K562 (cell line): ENCODE data around the gene IDS. TPM values are rescaled to one million over a fixed set of nuclear protein-coding genes. Genes with fewer than 3 reads are reported as not detected.

Experiments
- ADNP ChIP-seq: fragments of 200-800 bp; sonication (Bioruptor generic); IDR thresholded peaks from 2 replicates; pipeline ENCODE4 v1.6.1; 2016; ENCODE audit warnings: missing genetic modification characterization, missing compliant biosample characterization
- BRF2 ChIP-seq: IDR thresholded peaks from 3 replicates; pipeline ENCODE4 v1.6.1; 2011; ENCODE audit warnings: borderline replicate concordance, mild to moderate bottlenecking; ENCODE audit not compliant: insufficient read length, insufficient read depth
- DMBX1 ChIP-seq: fragments of 250-450 bp; sonication (Bioruptor Pico); IDR thresholded peaks from 2 replicates; pipeline ENCODE4 v1.8.0; 2022; ENCODE audit warnings: inconsistent platforms, mild to moderate bottlenecking, moderate library complexity, borderline replicate concordance
- ETV1 ChIP-seq: fragments of 450-650 bp; conservative IDR thresholded peaks from 2 replicates; pipeline ENCODE4 v1.6.1; 2016; ENCODE audit warnings: missing genetic modification characterization, control low read depth, low read depth, missing compliant biosample characterization
- FOXA1 ChIP-seq: fragments of 450-650 bp; IDR thresholded peaks from 2 replicates; pipeline ENCODE4 v1.6.1; 2016; ENCODE audit warnings: mild to moderate bottlenecking, borderline replicate concordance
- FOXK1 ChIP-seq: sonication (generic); formaldehyde crosslinking; IDR thresholded peaks from 2 replicates; pipeline ENCODE4 v1.8.0; 2022; ENCODE audit warnings: missing genetic modification reagents, mild to moderate bottlenecking, borderline replicate concordance
- HEY1 ChIP-seq: fragments of 250-450 bp; sonication (Bioruptor Pico); IDR thresholded peaks from 2 replicates; pipeline ENCODE4 v1.5.0; 2020; ENCODE audit warnings: mild to moderate bottlenecking, moderate library complexity, borderline replicate concordance
- HMGXB4 ChIP-seq: sonication (generic); formaldehyde crosslinking; IDR thresholded peaks from 2 replicates; pipeline ENCODE4 v1.8.1; 2023; ENCODE audit warnings: mild to moderate bottlenecking, missing genetic modification reagents
- HNRNPLL ChIP-seq: fragments of 200-400 bp; formaldehyde crosslinking; IDR thresholded peaks from 2 replicates; pipeline ENCODE4 v1.6.1; 2017; ENCODE audit warnings: low read length, low read depth, mild to moderate bottlenecking; ENCODE audit not compliant: poor library complexity, severe bottlenecking
- IFI16 ChIP-seq: fragments of 250-450 bp; sonication (Bioruptor Pico); IDR thresholded peaks from 2 replicates; pipeline ENCODE4 v2.1.2; 2022; ENCODE audit warnings: mild to moderate bottlenecking, inconsistent platforms
- MEF2D ChIP-seq: conservative IDR thresholded peaks from 2 replicates; pipeline ENCODE4 v1.6.1; 2016; ENCODE audit warnings: low read depth, missing genetic modification characterization, missing compliant biosample characterization
- PHTF2 ChIP-seq: fragments of 250-450 bp; sonication (Bioruptor Pico); IDR thresholded peaks from 2 replicates; pipeline ENCODE4 v1.5.0; 2021; ENCODE audit warnings: mild to moderate bottlenecking
- PTBP1 ChIP-seq: fragments of 200-400 bp; formaldehyde crosslinking; IDR thresholded peaks from 2 replicates; pipeline ENCODE4 v1.6.1; 2017; ENCODE audit warnings: low read depth, low read length
- TFAP4 ChIP-seq: sonication (generic); formaldehyde crosslinking; IDR thresholded peaks from 2 replicates; pipeline ENCODE4 v1.8.0; 2022; ENCODE audit warnings: missing genetic modification reagents, mild to moderate bottlenecking, moderate library complexity, borderline replicate concordance
- WHSC1 ChIP-seq: IDR thresholded peaks from one replicate; pipeline ENCODE4 v1.6.1; 2012; ENCODE audit warnings: low read length, control low read depth, inconsistent platforms
- ZBTB26 ChIP-seq: fragments of 450-650 bp; formaldehyde crosslinking; IDR thresholded peaks from 2 replicates; pipeline ENCODE4 v1.4.0; 2022; ENCODE audit warnings: missing genetic modification characterization
- ZNF140 ChIP-seq: fragments of 250-450 bp; sonication (Bioruptor Pico); IDR thresholded peaks from 2 replicates; pipeline ENCODE4 v1.8.0; 2021; ENCODE audit warnings: moderate library complexity, mild to moderate bottlenecking, inconsistent platforms
- ZNF518B ChIP-seq: fragments of 250-450 bp; sonication (Bioruptor Pico); IDR thresholded peaks from 2 replicates; pipeline ENCODE4 v1.5.0; 2021; ENCODE audit warnings: mild to moderate bottlenecking, moderate library complexity
- ZNF75A ChIP-seq: fragments of 450-650 bp; formaldehyde crosslinking; IDR thresholded peaks from 2 replicates; pipeline ENCODE4 v1.4.0; 2020; ENCODE audit warnings: mild to moderate bottlenecking
- ZNF77 ChIP-seq: fragments of 250-450 bp; sonication (Bioruptor Pico); IDR thresholded peaks from 2 replicates; pipeline ENCODE4 v1.5.0; 2020
- polyA plus RNA-seq, 8 experiments: library from polyadenylated mRNA; depleted of rRNA in 4 of 8; stranded (reverse) in 5 of 8; unstranded in 3 of 8; fragments of >200 nt; fragmentation: Nextera tagmentation in 2 of 8; fragmentation: Illumina TruSeq in 1 of 8; extraction: Ambion mirVana in 2 of 8; extraction: Trizol in 1 of 8; gene quantifications; 2 replicates each; pipeline versions ENCODE4 v1.2.1 to v1.2.3, GENCODE V29; 2011 to 2014; ENCODE audit warnings: inconsistent platforms in 1 of 8, missing spikeins in 1 of 8
- total RNA-seq, 7 experiments: library from RNA; depleted of rRNA in 6 of 7; stranded (reverse); fragments of >200 nt in 6 of 7; fragmentation: Illumina TruSeq in 2 of 7; extraction: Trizol in 2 of 7; gene quantifications; 2 replicates each; pipeline versions ENCODE4 v1.2.1 to v1.2.3, GENCODE V29; 2011 to 2021; ENCODE audit warnings: low replicate concordance in 1 of 7

Gene IDS
- total and polyA plus RNA-seq, 9 of the 15 experiments (the other 6 are each of a cell fraction or from before 2014, with no cell fraction given): 2.0 to 18.6 (median 8.6) TPM

- TF ChIP-seq BRF2: no peak
- TF ChIP-seq ADNP (tag): no peak
- no peak for TF ChIP-seq IFI16
- TF ChIP-seq HNRNPLL: peak; percentile 72
- no peak for TF ChIP-seq ZNF77 (CRISPR knock-in tag)
- no peak for TF ChIP-seq HMGXB4
- TF ChIP-seq FOXA1: no peak
- no peak for TF ChIP-seq ETV1
- no peak for TF ChIP-seq PTBP1
- TF ChIP-seq DMBX1: no peak
- TF ChIP-seq ZNF75A (CRISPR knock-in tag): no peak
- no peak for TF ChIP-seq HEY1
- no peak for TF ChIP-seq FOXK1 (CRISPR knock-in tag)
- no peak for TF ChIP-seq ZNF140 (CRISPR knock-in tag)
- no peak for TF ChIP-seq WHSC1
- no peak for TF ChIP-seq PHTF2 (CRISPR knock-in tag)
- no peak for TF ChIP-seq MEF2D (tag)
- TF ChIP-seq TFAP4 (CRISPR knock-in tag): peak; percentile 49; the same call in 1 of the 2 replicates
- no peak for TF ChIP-seq ZBTB26 (CRISPR knock-in tag)
- TF ChIP-seq ZNF518B (CRISPR knock-in tag): no peak
Measured at GRCh38 chrX:149504915-149505651, at the start of gene IDS (continued).
